Ishikawa (cell line): Measurements from ENCODE around the gene CAMKK1.

Source experiments
- CEBPB ChIP-seq: IDR thresholded peaks from 2 replicates; pipeline ENCODE4 v1.6.1; 2012
- CREB1 ChIP-seq: IDR thresholded peaks from 2 replicates; pipeline ENCODE4 v1.6.1; 2012; ENCODE audit warnings: low read depth
- EGR1 ChIP-seq: IDR thresholded peaks from 2 replicates; pipeline ENCODE4 v1.6.1; 2012
- EP300 ChIP-seq: IDR thresholded peaks from 2 replicates; pipeline ENCODE4 v1.6.1; 2012; ENCODE audit warnings: borderline replicate concordance
- FOXM1 ChIP-seq: IDR thresholded peaks from 2 replicates; pipeline ENCODE4 v1.6.1; 2012; ENCODE audit warnings: low read depth, borderline replicate concordance
- MAX ChIP-seq: IDR thresholded peaks from 2 replicates; pipeline ENCODE4 v1.6.1; 2012
- NFIC ChIP-seq: IDR thresholded peaks from 2 replicates; pipeline ENCODE4 v1.6.1; 2012
- RAD21 ChIP-seq: IDR thresholded peaks from 2 replicates; pipeline ENCODE4 v1.6.1; 2012; ENCODE audit warnings: low read depth
- REST ChIP-seq: IDR thresholded peaks from 2 replicates; pipeline ENCODE4 v1.6.1; 2012; ENCODE audit warnings: low read depth, mild to moderate bottlenecking
- TAF1 ChIP-seq: IDR thresholded peaks from 2 replicates; pipeline ENCODE4 v1.6.1; 2012; ENCODE audit warnings: low read depth, mild to moderate bottlenecking
- TCF12 ChIP-seq: IDR thresholded peaks from 2 replicates; pipeline ENCODE4 v1.6.1; 2012; ENCODE audit warnings: low read depth
- TEAD4 ChIP-seq: IDR thresholded peaks from 2 replicates; pipeline ENCODE4 v1.6.1; 2012
- USF1 ChIP-seq: IDR thresholded peaks from 2 replicates; pipeline ENCODE4 v1.6.1; 2012
- YY1 ChIP-seq: IDR thresholded peaks from 2 replicates; pipeline ENCODE4 v1.6.1; 2012; ENCODE audit warnings: low read depth
- ZBTB7A ChIP-seq: IDR thresholded peaks from 2 replicates; pipeline ENCODE4 v1.6.1; 2012; ENCODE audit warnings: low read depth

CAMKK1 gene

GRCh38 chr17:3894911-3895343, 2.1 kb upstream of the CAMKK1 start:
- TF ChIP-seq ZBTB7A (no peak), CEBPB (no peak), EP300 (0 out of 2 replicates have a peak, but pooled peaks have one; percentile 26), REST (no peak), TAF1 (no peak), CREB1 (no peak), NFIC (peak; percentile 45; the same call in 1 of the 2 replicates)

GRCh38 chr17:3894188-3894587, 1.3 kb upstream of the CAMKK1 start:
- TF ChIP-seq NFIC: no peak
- no peak for TF ChIP-seq RAD21
- TF ChIP-seq TEAD4: no peak
- no peak for TF ChIP-seq CREB1
- no peak for TF ChIP-seq CEBPB
- no peak for TF ChIP-seq REST
- no peak for TF ChIP-seq ZBTB7A
- no peak for TF ChIP-seq TCF12
- no peak for TF ChIP-seq TAF1
- TF ChIP-seq MAX: no peak; the same call in 1 of the 2 replicates
- TF ChIP-seq EGR1: no peak
- no peak for TF ChIP-seq FOXM1
- TF ChIP-seq EP300: no peak
- no peak for TF ChIP-seq USF1
- TF ChIP-seq YY1: no peak

- TF ChIP-seq RAD21: no peak
- TF ChIP-seq TCF12: no peak
- no peak for TF ChIP-seq FOXM1
- no peak for TF ChIP-seq CREB1
- no peak for TF ChIP-seq USF1
- no peak for TF ChIP-seq EP300
- TF ChIP-seq CEBPB: no peak
- TF ChIP-seq EGR1: no peak
- TF ChIP-seq NFIC: no peak
- TF ChIP-seq REST: no peak
- TF ChIP-seq MAX: no peak
- TF ChIP-seq YY1: no peak
- no peak for TF ChIP-seq TAF1
- no peak for TF ChIP-seq ZBTB7A
- no peak for TF ChIP-seq TEAD4
Measured at GRCh38 chr17:3893720-3894116, 865 bp upstream of the CAMKK1 start.

GRCh38 chr17:3892095-3892998, 506 bp downstream of the CAMKK1 start:
- no peak for TF ChIP-seq REST
- TF ChIP-seq MAX: peak; percentile 90
- no peak for TF ChIP-seq EP300
- no peak for TF ChIP-seq CREB1
- TF ChIP-seq RAD21: no peak
- 0 out of 2 replicates have a peak, but pooled peaks have one; percentile 3 for TF ChIP-seq TAF1
- no peak for TF ChIP-seq ZBTB7A
- no peak for TF ChIP-seq CEBPB
- no peak for TF ChIP-seq FOXM1
- TF ChIP-seq TEAD4: no peak
- peak; percentile 22; the same call in 1 of the 2 replicates for TF ChIP-seq EGR1
- TF ChIP-seq USF1: peak; percentile 92
- no peak for TF ChIP-seq TCF12
- no peak for TF ChIP-seq NFIC
